ENCODE measurements around the gene UBE2V1.

Gene UBE2V1

GRCh38 chr20:50130356-50130723 is 17.4 kb upstream of the UBE2V1 start:
- no peak for TF ChIP-seq CTCF (IDR thresholded peaks at IDR 0.05)

- no peak for TF ChIP-seq CTCF (IDR thresholded peaks at IDR 0.05)
Measured at GRCh38 chr20:50129662-50130355, 16.9 kb upstream of the UBE2V1 start.

GRCh38 chr20:50128520-50128905 is 15.6 kb upstream of the UBE2V1 start:
- TF ChIP-seq CTCF (IDR thresholded peaks at IDR 0.05), result no peak

GRCh38 chr20:50127587-50128519 is 14.9 kb upstream of the UBE2V1 start:
- no peak for TF ChIP-seq CTCF (IDR thresholded peaks at IDR 0.05)

GRCh38 chr20:50126662-50127061 is 13.7 kb upstream of the UBE2V1 start:
- no peak for TF ChIP-seq CTCF (IDR thresholded peaks at IDR 0.05)

- no peak for TF ChIP-seq CTCF (IDR thresholded peaks at IDR 0.05)
Measured at GRCh38 chr20:50125279-50125678, 12.3 kb upstream of the UBE2V1 start.

GRCh38 chr20:50124496-50124895 is 11.5 kb upstream of the UBE2V1 start:
- TF ChIP-seq CTCF (IDR thresholded peaks at IDR 0.05), result no peak
